HCT116 (cell line): ENCODE measurements around the gene CALCA.

Source experiments
- CTCF ChIP-seq, 3 experiments: fragments of 200-600 bp in 1 of 3; sonication (generic) in 1 of 3; IDR thresholded peaks in 2 of 3; conservative IDR thresholded peaks in 1 of 3; 2 replicates each; pipeline ENCODE4 v1.5.1; 2012 to 2017; ENCODE audit warnings: low read depth in 2 of 3, low read length in 2 of 3, antibody characterized with exemption in 1 of 3, borderline replicate concordance in 1 of 3, control low read depth in 1 of 3, mild to moderate bottlenecking in 1 of 3, mixed read lengths in 1 of 3, mixed run types in 1 of 3, moderate library complexity in 1 of 3; ENCODE audit not compliant: insufficient read depth in 1 of 3
- EZH2 ChIP-seq: fragments of 200-600 bp; sonication (generic); IDR thresholded peaks from 2 replicates; pipeline ENCODE4 v1.6.1; 2017; ENCODE audit warnings: antibody characterized with exemption, mixed run types
- EZH2phosphoT487 ChIP-seq: fragments of 200-600 bp; IDR thresholded peaks from 2 replicates; pipeline ENCODE4 v1.6.1; 2018; ENCODE audit warnings: antibody characterized with exemption, borderline replicate concordance
- JUND ChIP-seq: IDR thresholded peaks from 2 replicates; pipeline ENCODE4 v1.6.1; 2012
- POLR2AphosphoS5 ChIP-seq: IDR thresholded peaks from 2 replicates; pipeline ENCODE4 v1.6.1; 2011; ENCODE audit warnings: mild to moderate bottlenecking, low read depth, low read length, moderate library complexity
- RAD21 ChIP-seq: IDR thresholded peaks from 2 replicates; pipeline ENCODE4 v1.6.1; 2012; ENCODE audit warnings: low read depth, mild to moderate bottlenecking
- REST ChIP-seq: IDR thresholded peaks from 2 replicates; pipeline ENCODE4 v1.6.1; 2012; ENCODE audit warnings: low read depth

- no peak for TF ChIP-seq JUND
- TF ChIP-seq POLR2AphosphoS5: no peak
- no peak for TF ChIP-seq RAD21
- TF ChIP-seq CTCF (IDR thresholded peaks at IDR 0.05 in 2 of 3, conservative IDR thresholded peaks at IDR 0.05 in 1 of 3; ENCODE audit: borderline replicate concordance in 1 of 3, insufficient read depth in 1 of 3, low read depth in 2 of 3, low read length in 2 of 3): no peak
- no peak for TF ChIP-seq EZH2
- TF ChIP-seq REST: no peak
- TF ChIP-seq EZH2phosphoT487: no peak
These were observed 44.0 kb upstream of the CALCA start for GRCh38 chr11:15016200-15016599.
